Astrocyte of the hippocampus (primary cell): ENCODE measurements around the gene NECTIN2.
"Not testable (repeated sequence)": the region's sequence is repeated elsewhere in the genome, so short reads cannot be mapped to it uniquely, and the experiment has no call there.

Experiments
- DNase-seq: peaks from one replicate; pipeline ENCODE4 v3.0.0; 2011; ENCODE audit warnings: low read depth, low spot score

The NECTIN2 gene

GRCh38 chr19:44817725-44818465 lies 28.2 kb upstream of the NECTIN2 start:
- no peak for DNase-seq

GRCh38 chr19:44818466-44819031 lies 27.5 kb upstream of the NECTIN2 start:
- DNase-seq, result no peak

GRCh38 chr19:44819246-44819832 lies 26.8 kb upstream of the NECTIN2 start:
- no peak for DNase-seq

DNA sequence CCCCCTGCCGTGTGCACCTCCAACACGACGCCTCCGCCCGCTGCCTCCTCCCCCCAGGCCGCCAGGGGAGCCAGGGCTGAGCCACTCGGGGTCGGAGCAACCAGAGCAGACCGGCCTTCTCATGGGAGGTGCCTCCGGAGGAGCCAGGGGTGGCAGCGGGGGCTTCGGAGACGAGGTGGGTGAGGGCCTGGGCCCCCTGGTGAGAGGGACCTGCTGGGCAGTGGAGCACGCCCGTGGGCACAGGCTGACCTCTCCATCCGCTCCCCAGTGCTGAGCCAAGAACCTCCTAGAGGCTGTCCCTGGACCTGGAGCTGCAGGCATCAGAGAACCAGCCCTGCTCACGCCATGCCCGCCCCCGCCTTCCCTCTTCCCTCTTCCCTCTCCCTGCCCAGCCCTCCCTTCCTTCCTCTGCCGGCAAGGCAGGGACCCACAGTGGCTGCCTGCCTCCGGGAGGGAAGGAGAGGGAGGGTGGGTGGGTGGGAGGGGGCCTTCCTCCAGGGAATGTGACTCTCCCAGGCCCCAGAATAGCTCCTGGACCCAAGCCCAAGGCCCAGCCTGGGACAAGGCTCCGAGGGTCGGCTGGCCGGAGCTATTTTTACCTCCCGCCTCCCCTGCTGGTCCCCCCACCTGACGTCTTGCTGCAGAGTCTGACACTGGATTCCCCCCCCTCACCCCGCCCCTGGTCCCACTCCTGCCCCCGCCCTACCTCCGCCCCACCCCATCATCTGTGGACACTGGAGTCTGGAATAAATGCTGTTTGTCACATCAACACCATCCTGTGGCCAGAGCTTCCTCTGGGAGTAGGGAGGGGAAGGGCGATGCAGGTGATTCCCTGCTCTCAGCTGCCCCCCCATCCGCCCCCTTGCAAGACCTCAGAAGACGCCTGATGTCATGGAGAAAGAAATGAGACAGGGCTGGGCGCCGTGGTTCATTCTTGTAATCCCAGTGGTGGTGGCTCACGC lies 25.2 kb upstream of the NECTIN2 start:
- DNase-seq, result peak; percentile 13

DNA sequence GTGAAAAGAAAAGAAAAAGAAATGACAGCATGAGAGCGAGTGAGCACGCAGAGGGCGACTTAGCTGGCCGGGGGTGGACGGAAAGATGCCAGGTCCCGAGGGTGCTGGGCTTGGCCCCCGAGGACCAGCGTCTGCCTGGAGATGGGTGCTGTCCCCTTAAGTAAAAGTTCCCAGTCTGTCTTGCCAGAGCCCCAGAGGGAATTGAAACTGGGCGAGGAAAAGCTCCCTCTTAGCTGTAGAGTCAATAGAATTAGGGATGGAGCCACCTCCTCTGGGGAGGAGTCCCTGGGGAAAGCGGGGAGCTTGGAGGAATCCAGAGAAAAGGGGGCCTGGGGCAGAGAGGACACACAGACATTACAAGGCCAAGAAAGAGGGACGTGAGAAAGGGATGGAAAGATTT lies 23.9 kb upstream of the NECTIN2 start:
- DNase-seq, result no peak

DNA sequence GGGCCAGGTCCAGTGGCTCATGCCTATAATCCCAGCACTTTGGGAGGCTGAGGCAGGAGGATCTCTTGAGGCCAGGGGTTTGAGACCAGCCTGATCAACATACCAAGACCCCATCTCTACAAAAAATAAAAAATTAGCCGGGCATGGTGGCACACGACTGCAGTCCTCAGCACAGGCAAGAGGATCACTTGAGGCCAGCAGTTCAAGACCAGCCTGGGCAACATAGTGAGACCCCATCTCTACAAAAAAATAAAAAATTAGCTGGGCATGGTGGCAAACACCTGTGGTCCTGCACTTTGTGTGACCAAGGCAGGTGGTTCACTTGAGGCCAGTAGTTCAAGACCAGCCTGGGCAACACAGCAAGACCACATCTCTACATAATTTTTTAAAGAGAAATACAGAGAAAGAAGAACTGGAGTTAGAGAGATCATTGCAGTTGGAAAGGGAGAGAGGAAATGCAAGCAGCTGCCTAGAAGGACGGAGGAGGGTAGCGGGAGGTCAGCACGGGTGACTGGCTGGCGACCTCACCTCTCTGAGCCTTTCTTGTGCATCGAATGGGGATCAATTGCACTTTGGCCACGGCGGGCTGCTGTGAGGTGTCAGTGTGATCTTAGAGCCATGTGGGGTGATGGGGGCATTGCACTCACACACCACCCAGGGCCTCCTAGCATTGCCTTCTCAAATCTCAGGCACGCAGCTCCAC lies 23.3 kb upstream of the NECTIN2 start:
- no peak for DNase-seq

GRCh38 chr19:44823373-44823698 lies 22.8 kb upstream of the NECTIN2 start:
- no peak for DNase-seq

GRCh38 chr19:44824761-44825160 lies 21.3 kb upstream of the NECTIN2 start:
- DNase-seq, result no peak

GRCh38 chr19:44832875-44833274 lies 13.2 kb upstream of the NECTIN2 start:
- DNase-seq, result not testable (repeated sequence)

DNA sequence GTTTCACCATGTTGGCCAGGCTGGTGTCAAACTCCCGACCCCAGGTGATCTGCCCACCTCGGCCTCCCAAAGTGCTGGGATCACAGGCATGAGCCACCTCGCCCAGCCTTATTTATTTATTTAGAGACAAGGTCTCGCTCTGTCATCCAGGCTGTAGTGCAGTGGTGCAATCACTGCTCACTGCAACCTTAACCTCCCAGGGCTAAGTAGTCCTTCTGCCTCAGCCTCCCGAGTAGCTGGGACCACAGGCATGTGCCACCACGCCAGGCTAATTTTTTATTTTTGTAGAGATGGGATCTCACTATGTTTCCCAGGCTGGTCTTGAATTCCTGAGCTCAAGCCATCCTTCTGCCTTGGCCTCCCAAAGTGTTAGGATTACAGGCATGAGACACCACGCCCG lies 11.7 kb upstream of the NECTIN2 start:
- DNase-seq, result not testable (repeated sequence)

GRCh38 chr19:44839276-44839675 lies 6.8 kb upstream of the NECTIN2 start:
- no peak for DNase-seq

DNA sequence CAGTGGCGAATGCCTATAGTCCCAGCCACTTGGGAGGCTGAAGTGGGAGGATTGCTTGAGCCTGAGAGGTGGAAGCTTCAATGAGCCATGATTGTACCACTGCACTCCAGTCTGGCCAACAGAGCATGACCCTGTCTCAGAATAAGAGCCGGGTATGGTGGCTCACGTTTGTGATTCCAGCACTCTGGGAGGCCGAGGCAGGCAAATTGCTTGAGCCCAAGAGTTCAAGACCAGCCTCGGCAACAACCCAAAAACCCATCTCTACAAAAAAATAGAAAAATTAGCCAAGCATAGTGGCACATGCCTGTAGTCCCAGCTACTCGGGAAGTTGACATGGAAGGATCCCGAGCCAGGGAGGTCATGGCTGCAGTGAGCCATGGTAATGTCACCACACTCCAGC lies 5.3 kb upstream of the NECTIN2 start:
- no peak for DNase-seq

DNA sequence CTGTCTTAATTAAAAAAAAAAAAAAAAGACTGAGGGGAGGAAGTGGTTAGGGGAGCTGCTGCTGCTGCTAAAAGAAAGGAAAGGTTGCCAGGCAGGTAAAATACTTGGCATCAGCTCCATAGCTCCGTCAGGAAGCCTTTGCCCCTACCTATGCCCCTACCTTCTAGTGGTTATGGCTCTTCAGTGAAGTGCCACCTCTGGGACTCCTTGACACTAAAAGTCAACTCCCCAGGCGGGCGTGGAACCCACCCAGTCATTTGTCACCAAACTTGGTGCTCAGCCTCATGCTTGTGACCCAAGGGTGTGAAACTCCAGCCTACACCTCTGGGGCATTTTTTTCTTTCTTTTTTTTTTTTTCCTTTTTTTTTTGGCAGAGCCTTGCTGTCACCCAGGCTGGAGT lies 4.9 kb upstream of the NECTIN2 start:
- DNase-seq, result no peak

GRCh38 chr19:44845286-44845611 lies 848 bp upstream of the NECTIN2 start:
- no peak for DNase-seq

- peak; percentile 82 for DNase-seq
Observed at GRCh38 chr19:44846455-44847143, 502 bp downstream of the NECTIN2 start.

- peak; percentile 87 for DNase-seq
Observed at GRCh38 chr19:44847144-44848035, 1.3 kb downstream of the NECTIN2 start.

DNA sequence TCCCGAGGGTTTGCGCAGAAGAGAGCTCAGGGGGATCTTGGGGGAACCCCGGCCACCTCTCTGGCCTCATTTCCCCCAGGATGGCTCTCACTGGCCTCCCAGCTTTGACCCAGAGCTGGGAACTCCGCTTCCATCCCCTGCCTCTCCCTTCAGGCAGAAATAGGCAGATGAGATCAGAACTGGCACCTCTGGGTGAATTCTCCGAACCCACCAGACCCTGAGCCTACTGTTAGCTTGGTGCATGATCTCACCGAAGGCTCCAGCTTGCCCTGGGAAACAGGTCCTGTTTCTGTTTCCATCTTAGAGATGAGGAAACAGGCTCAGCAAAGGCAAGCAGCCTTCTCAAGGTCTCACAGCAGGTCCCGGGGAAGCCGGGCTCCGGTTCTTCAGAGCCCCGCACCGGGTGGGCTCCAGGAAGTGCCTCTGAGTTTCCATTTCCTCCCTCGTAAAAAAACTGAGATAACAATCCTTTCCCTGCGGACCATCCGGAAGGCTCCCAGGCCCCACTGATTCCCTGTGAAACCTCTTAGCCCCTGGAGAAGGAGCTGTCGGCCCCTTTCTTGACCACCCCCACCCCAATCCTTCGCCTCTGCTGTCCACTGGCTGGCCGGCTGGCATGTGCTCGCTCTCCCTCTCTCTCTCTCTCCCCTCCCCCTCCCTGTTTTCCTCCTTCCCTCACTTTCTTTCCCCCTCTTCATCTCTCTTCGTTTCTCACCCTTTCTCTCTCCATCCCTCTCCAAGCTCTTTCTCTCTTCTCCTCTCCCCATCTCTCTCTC lies 2.1 kb downstream of the NECTIN2 start:
- DNase-seq, result peak; percentile 67

DNA sequence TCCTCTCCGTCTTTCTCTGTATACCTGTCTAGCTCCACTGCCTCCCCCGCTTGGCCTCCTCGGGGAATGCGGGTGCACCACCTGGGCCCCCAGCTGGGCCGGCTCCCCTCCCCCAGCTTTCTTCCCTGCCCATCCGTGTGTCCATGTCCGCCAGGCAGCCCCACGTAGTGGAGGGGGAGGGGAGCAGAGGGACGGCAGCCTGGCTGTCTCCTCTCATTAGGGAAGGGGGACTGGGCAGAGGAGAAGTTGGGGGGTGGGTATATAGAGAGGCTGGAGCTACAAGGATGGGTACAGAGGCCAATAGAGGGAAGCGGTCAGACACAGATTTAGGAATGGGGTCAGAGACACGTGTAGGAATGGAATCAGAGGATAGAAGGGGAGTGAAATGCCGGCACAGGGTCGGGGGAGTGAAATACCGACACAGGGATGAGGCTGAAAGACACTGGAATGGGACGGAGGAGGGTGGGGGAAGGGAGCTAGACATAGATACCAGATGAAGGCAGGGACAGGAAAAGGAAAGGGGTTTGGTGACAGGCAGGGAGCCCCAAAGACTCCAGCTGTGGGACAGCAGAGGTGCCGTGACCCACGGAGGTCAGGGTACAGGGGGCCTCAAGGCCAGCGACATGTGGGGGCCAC lies 2.8 kb downstream of the NECTIN2 start:
- DNase-seq, result peak; percentile 29

GRCh38 chr19:44850641-44851109 lies 4.6 kb downstream of the NECTIN2 start:
- no peak for DNase-seq
